Right atrium auricular region (tissue), 2 donors: Measurements from ENCODE around the gene HEATR5A. TPM values are rescaled to one million over a fixed set of nuclear protein-coding genes. Genes with fewer than 3 reads are reported as not detected.
"Not testable (repeated sequence)": the region's sequence is repeated elsewhere in the genome, so short reads cannot be mapped to it uniquely, and the experiment has no call there.

Experiments
- DNase-seq: peaks from one replicate; pipeline ENCODE4 v3.0.0-alpha.2; 2019; ENCODE audit warnings: low spot score
- H3K27ac ChIP-seq, 2 donors: fragments of 200-600 bp; sonication (generic); 1 replicate in 1 of 2; 2 replicates in 1 of 2; pipeline ENCODE4 v1.5.1; 2016 to 2019
- H3K27me3 ChIP-seq, 2 donors: fragments of 200-600 bp; sonication (generic); one replicate each; pipeline versions ENCODE4 v1.5.1 to v1.6.0; 2017 to 2019
- H3K36me3 ChIP-seq: fragments of 200-600 bp; sonication (generic); one replicate; pipeline ENCODE4 v1.5.1; 2016
- H3K4me1 ChIP-seq, 2 donors: fragments of 200-600 bp; sonication (generic); one replicate each; pipeline versions ENCODE4 v1.5.1 to v1.6.0; 2017 to 2019
- H3K4me3 ChIP-seq, 2 donors: fragments of 200-600 bp; sonication (generic); 1 replicate in 1 of 2; 2 replicates in 1 of 2; pipeline ENCODE4 v1.5.1; 2017 to 2019; ENCODE audit warnings: mild to moderate bottlenecking in 1 of 2, moderate library complexity in 1 of 2
- H3K9me3 ChIP-seq, 2 donors: fragments of 200-600 bp; sonication (generic); one replicate each; pipeline ENCODE4 v1.5.1; 2019
- CTCF ChIP-seq, 2 donors: fragments of 200-600 bp; sonication (generic); IDR thresholded peaks; one replicate each; pipeline ENCODE4 v1.5.1; 2019; ENCODE audit warnings: antibody characterized with exemption in 2 of 2
- total RNA-seq, 2 donors: library from RNA; depleted of rRNA; stranded (reverse); fragments of >200 nt; gene quantifications; one replicate each; pipeline ENCODE4 v1.1.0, GENCODE V29; 2016

HEATR5A gene
- total RNA-seq, 2 donors from 2014 or later: 29.0 to 29.3 TPM

DNA sequence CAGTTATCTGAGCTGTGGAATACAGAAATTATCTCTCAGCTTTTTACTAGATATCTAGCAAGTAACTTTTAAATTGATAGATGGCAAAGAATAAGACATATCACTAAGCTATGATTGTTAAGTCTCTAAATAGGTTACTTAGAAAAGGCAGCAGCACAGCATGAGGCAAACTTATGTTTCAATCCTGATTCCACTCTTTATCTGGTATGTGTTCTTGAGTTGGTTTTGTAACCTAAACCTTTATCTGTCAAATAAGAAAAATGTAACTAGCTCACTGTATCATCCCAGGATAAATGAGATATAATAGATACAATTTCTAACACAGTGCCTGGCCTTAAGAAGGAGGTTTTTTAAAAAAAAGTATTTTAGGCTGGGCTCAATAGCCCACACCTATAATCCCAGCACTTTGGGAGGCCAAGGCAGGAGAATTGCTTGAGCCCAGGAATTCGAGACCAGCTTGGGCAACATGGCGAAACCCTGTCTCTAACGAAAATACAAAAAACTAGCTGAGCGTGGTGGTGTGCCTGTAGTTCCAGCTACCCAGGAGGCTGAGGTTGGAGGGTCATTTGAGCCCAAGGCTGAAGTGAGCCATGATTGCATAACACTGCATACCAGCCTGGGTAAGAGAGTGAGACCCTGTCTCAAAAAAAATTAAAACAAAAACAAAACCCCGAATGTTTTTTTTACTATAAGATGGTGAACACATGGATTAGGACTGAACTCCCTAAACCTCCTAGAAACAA lies 56.8 kb downstream of the HEATR5A start:
- Histone ChIP-seq H3K27me3 (no peaks in the 10 kb centered on the region), H3K4me1 (no peaks in the 10 kb centered on the region), H3K4me3 (no peak overlapping the region), H3K9me3 (no peaks in the 10 kb centered on the region), H3K27ac (no peak overlapping the region), H3K36me3 (peaks cover 39% of the 10 kb centered on the region)
- DNase-seq: no peak
- TF ChIP-seq CTCF (IDR thresholded peaks at IDR 0.05): no peak

GRCh38 chr14:31362746-31363145 lies 57.6 kb downstream of the HEATR5A start:
- no peak overlapping the region for H3K27ac ChIP-seq
- H3K9me3 ChIP-seq: no peaks in the 10 kb centered on the region
- DNase-seq: no peak
- peaks cover 44% of the 10 kb centered on the region for H3K36me3 ChIP-seq
- no peaks in the 10 kb centered on the region for H3K27me3 ChIP-seq
- H3K4me1 ChIP-seq: no peaks in the 10 kb centered on the region
- no peak for TF ChIP-seq CTCF (IDR thresholded peaks at IDR 0.05)
- H3K4me3 ChIP-seq: no peak overlapping the region

GRCh38 chr14:31361761-31362160 lies 58.6 kb downstream of the HEATR5A start:
- H3K27ac ChIP-seq, DNase-seq, H3K4me1 ChIP-seq, H3K9me3 ChIP-seq, H3K27me3 ChIP-seq, H3K4me3 ChIP-seq: not testable (repeated sequence)
- peaks cover 51% of the 10 kb centered on the region for H3K36me3 ChIP-seq

GRCh38 chr14:31360919-31361662 lies 59.3 kb downstream of the HEATR5A start:
- Histone ChIP-seq H3K9me3 (no peaks in the 10 kb centered on the region), H3K4me3 (no peak overlapping the region), H3K27me3 (no peaks in the 10 kb centered on the region), H3K36me3 (peaks cover 51% of the 10 kb centered on the region), H3K4me1 (no peaks in the 10 kb centered on the region), H3K27ac (no peak overlapping the region)
- TF ChIP-seq CTCF (IDR thresholded peaks at IDR 0.05): no peak
- no peak for DNase-seq

- Histone ChIP-seq H3K36me3 (peaks cover 34% of the 10 kb centered on the region), H3K27ac (no peak overlapping the region), H3K9me3 (no peaks in the 10 kb centered on the region), H3K4me3 (no peak overlapping the region), H3K27me3 (no peaks in the 10 kb centered on the region), H3K4me1 (no peaks in the 10 kb centered on the region)
- no peak for DNase-seq
- no peak for TF ChIP-seq CTCF (IDR thresholded peaks at IDR 0.05)
These were observed 63.1 kb downstream of the HEATR5A start for GRCh38 chr14:31357279-31357678.

DNA sequence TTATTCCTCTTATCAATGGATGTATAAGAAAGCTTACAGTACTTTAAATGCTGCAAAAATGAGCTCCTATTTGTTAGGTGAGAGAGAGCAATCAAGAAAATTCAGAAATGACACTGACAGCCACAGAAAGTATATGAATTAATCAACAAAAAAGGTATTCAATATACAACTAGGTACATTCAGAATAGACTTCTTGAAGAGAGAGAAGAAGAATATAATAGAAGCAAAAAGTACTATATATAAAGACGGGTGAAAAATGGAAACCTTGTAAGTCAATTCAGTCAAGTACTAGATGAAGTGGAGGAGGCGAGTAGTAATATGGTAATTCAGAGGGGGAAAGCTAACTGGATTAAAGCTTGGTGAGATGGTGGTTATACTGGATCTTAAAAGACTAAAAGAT lies 74.3 kb downstream of the HEATR5A start:
- no peak for DNase-seq
- no peaks in the 10 kb centered on the region for H3K27me3 ChIP-seq
- no peak overlapping the region for H3K27ac ChIP-seq
- no peak for TF ChIP-seq CTCF (IDR thresholded peaks at IDR 0.05)
- H3K36me3 ChIP-seq: peaks cover 57% of the 10 kb centered on the region
- H3K4me3 ChIP-seq: no peak overlapping the region
- H3K4me1 ChIP-seq: no peaks in the 10 kb centered on the region
- H3K9me3 ChIP-seq: no peaks in the 10 kb centered on the region
